COLO668 (cell line): Measurements from ENCODE around the gene FUT8.
"Not testable (repeated sequence)": the region's sequence is repeated elsewhere in the genome, so short reads cannot be mapped to it uniquely, and the experiment has no call there.

Experiments used
- DNase-seq: peaks from one replicate; lab custom pipeline; 2025; ENCODE audit not compliant: unreplicated experiment; lab: John Stamatoyannopoulos, UW

Gene FUT8

DNA sequence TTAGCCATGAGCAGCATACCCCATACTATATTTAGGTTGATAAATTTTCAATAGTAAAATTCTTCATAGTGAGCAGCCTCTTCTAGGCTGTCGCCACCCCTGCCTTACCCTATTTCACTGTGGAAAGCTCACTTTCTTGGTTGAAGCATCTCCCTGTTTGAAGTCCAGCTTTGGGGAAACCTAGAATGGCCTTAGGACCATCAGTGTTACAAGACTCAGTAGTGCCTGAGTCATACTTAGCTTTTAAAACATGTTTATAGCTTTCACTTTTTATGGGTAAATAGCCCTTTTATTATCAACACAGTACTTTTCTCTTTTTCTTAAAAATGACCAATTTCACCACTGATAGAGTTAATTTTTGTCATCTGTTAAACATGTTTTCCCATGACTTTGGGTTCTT, 37.1 kb downstream of the FUT8 start:
- DNase-seq: no peak

- DNase-seq: no peak
Observed at GRCh38 chr14:65453807-65454480, 41.4 kb downstream of the FUT8 start.

DNA sequence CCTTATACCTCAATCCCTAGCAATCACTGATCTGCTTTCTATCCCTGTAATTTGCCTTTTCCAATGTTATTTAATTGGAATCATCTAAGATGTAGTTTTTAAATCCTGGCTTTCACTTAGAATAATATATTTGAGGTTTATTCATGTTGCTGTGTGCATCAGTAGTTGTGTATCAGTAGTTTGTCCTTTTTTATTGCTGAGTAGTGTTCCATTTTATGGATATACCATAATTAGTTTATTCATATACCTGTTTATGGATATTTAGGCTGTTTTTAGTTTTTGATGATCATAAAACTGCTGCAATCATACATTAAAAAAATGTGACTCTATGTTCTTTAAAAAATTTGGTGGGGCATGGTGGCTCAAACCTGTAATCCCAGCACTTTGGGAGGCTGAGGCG, 43.7 kb downstream of the FUT8 start:
- DNase-seq: no peak

- DNase-seq: no peak
Observed at GRCh38 chr14:65461730-65462129, 49.2 kb downstream of the FUT8 start.

DNA sequence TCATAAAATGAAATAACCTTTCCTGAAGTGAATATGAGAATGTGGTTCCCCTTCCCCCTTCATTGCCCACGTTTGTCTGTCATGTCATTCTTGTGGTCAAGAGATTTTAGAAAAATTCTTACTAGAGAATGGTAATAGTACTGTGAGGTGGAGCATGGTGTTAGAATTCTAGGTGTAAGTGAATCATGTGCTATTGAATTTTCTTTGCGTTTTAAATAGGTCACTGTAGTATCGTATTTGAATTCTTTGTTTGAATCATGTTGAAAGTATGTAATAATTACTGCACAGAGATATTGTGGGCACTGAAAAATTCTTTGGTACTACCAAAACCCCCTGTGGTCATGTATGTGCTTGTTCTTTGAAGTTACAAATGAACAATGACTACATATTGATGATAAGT, 49.9 kb downstream of the FUT8 start:
- no peak for DNase-seq

- no peak for DNase-seq
Observed at GRCh38 chr14:65465584-65465983, 53.1 kb downstream of the FUT8 start.

DNA sequence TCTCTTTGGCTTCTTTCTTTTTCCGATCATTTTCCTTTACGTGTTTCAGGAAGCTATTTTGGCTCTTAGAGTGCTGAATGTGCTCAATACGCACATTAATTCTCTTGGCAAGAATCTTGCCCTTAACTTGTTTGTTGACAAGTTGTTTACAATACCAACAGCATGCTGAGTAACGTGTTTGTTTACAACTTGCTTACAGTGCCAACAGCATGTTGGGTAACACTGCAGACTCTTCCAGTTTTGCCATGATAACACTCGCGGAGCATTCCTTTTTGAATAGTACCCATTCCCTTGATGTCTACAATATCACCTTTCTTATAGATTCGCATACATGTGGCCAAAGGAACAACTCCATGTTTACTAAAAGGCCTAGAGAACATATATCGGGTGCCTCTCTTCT, 55.4 kb downstream of the FUT8 start:
- not testable (repeated sequence) for DNase-seq

- no peak for DNase-seq
Observed at GRCh38 chr14:65469903-65470302, 57.4 kb downstream of the FUT8 start.

DNA sequence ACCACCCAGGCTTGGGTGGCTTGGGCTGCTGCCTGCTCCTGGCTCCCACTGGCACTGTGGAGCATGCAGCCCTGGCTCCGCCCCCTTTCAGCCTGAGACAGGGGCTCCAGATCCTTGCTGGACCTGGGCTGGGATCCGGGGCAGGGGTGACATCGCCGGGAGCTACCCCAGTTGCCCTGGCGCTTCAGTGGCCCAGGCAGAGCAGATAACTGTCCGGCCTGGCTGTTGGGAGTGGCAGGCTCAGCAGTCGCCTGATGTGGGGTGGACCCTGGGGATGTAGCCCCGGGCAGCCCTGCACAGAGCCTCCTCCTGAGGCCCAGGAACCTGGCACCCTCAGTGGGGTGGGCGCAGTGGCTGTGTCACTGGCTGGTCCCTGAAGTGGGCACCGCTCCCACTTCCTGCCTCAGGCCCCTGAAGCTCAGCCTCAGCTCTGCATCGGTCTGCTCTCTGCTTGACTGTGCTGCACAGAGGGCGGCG, 57.9 kb downstream of the FUT8 start:
- DNase-seq: no peak

DNA sequence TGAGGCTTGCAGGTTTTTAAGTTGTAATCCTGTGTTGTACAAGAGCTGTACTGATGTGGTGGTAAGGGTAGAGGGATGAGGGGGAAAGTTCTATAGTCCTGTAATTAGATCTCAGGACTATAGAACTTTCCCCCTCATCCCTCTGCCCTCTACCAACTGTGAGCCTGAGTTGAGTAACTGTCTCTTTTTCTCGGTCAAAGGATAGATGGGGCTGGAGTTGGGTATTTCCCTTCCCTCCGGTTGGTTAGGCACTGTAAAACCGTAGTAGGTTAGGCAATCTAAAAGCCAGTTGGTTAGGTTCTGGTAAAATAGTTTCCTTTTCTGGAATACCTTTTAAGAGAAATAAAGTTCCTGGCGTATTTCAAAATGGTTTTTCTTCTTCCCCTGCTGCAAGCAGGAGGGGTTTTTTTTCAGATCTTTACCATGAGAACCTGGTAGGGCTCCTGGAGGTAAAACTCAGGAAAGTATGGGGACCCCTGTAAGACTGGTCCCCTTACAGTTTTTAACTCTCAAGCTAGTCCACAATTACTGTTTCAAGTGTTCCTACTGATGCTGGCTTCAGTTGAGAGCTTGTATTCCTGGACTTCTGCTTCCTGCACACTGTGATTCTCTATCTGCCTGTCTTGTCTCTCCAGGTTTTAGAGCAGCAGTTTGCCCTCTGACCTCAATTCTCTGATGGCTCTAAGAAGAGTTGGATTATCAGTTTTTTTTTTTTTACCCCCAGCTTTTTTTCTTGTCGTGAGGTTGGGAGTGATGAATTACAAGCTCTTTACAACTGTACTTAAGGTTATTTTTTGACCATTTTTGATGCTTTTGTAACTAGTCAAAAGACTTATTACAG, 58.7 kb downstream of the FUT8 start:
- no peak for DNase-seq

DNA sequence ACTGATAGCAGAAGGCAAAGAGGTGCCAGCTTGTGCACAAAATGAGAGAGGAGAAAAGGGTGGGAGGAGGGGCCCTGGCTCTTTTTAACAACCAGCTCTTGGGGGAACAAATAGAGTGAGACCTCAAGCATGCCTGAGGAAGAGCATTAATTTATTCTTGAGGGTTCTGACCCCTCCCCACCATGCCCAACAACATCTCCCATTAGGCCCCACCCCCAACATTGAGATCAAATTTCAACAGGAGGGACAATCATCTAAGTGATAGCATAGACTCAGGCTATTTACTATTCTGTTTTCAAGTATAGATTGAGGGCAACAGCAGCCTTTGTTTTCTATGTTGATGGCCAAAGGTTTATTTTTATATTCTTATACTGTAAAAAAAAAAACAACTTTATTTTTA, 59.7 kb downstream of the FUT8 start:
- DNase-seq: peak; percentile 25

GRCh38 chr14:65476273-65476941, 63.9 kb downstream of the FUT8 start:
- no peak for DNase-seq

- no peak for DNase-seq
Observed at GRCh38 chr14:65476942-65477318, 64.4 kb downstream of the FUT8 start.

DNA sequence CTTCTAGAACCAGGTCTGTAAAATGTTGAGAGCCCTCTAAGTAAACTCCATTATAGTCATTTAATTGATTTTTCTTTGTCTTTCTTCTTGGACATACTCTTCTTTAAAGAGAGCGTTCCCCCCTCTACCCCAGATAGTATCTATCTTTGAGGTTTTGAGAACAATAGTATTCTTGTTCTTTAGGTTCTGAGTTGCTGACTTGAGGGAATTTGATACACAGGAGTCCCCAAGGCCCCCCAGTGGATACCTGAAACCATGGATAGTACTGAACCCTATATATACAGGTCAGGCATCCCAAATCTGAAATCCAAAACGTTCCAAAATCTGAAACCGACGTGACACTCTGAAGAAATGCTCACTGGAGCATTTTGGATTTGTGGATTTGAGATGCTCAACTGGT, 65.5 kb downstream of the FUT8 start:
- DNase-seq: no peak

- DNase-seq: no peak
Observed at GRCh38 chr14:65478596-65478995, 66.1 kb downstream of the FUT8 start.

GRCh38 chr14:65479386-65479785, 66.9 kb downstream of the FUT8 start:
- DNase-seq: no peak

DNA sequence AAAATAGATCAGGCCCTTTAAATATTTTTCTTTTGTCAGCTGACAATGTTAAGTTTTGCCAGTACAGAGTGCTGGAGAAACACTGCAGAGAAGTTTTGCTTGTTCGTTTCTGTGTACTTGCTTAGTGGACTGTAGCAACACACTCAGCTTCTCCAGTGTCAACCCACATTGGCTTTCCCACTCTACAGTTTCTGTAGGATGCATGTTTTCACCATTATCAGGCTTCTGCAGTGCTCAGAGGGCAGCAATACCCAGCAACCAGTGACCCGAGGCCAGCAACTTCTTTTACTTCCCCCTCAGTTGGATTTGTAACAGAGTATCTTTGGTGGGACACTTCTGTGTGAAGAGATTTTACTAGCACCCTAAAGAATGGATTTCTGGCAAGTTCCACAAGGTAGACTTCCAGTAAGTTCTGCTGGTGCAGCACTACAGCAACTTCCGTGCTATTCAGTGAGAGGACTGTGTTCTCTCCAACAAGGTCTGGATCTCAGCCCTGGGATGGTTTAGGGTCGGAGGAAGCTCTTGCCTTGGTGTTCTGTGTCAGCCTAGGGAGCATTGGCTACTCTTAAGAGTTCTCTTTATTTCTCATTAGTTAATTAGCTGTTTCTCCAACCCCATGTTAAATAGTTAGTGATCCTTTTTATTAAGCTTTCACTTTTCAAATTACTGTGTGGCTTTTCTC, 70.4 kb downstream of the FUT8 start:
- DNase-seq: no peak

DNA sequence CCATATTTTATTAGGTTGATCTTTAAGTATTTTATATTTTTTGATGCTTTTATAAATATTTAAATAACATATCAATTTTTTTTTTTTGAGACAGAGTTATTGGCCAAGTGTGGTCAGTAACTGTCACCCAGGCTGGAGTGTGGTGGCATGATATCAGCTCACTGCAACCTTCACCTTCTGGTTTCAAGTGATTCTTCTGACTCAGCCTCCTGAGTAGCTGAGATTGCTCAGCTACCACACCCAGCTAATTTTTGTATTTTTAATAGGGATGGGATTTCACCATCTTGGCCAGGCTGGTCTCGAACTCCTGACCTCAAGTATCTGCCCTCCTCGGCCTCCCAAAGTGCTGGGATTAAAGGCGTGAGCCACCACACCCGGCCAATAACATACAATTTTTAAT, 71.1 kb downstream of the FUT8 start:
- DNase-seq: no peak

- no peak for DNase-seq
Observed at GRCh38 chr14:65485516-65485915, 73.0 kb downstream of the FUT8 start.

DNA sequence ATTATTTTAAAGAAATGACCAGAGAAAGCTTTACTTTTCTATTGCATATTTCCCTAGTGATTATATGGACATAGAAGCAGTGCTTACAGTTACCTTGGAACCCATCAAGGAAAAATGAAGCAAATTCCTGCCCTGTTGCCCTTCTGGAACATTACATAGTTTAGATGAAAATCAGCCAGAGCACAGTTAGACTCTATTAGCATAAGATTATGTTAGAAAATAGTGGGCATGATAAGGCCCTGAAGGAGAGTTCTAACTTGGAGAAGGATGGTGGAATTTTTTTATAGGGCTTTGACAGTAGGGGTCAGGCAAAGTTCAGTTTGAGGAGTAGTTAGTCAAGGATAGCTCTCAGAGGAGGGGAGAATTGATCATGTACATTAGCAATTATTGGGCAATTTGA, 74.3 kb downstream of the FUT8 start:
- DNase-seq: no peak

- DNase-seq: no peak
Observed at GRCh38 chr14:65487783-65488494, 75.4 kb downstream of the FUT8 start.
